Upper lobe of left lung (tissue), 4 donors: ENCODE measurements around the gene LRP5.
"Not testable (repeated sequence)": the region's sequence is repeated elsewhere in the genome, so short reads cannot be mapped to it uniquely, and the experiment has no call there.

Source experiments
- CTCF ChIP-seq, 6 experiments: fragments of 450-650 bp in 4 of 6; fragments of 200-600 bp in 2 of 6; sonication (generic) in 2 of 6; IDR thresholded peaks; one replicate each; pipeline ENCODE4 v1.5.1; 2016 to 2019; ENCODE audit warnings: antibody characterized with exemption in 6 of 6
- EP300 ChIP-seq, 4 donors: sonication (generic); formaldehyde crosslinking; IDR thresholded peaks; one replicate each; pipeline ENCODE4 v1.5.1; 2017; ENCODE audit warnings: antibody characterized with exemption in 4 of 4, control low read depth in 2 of 4
- POLR2A ChIP-seq, 4 donors: fragments of 450-650 bp; IDR thresholded peaks; one replicate each; pipeline ENCODE4 v1.5.1; 2016 to 2017; ENCODE audit warnings: antibody characterized with exemption in 4 of 4, mild to moderate bottlenecking in 2 of 4
- POLR2AphosphoS5 ChIP-seq, 2 donors: sonication (generic); formaldehyde crosslinking; IDR thresholded peaks; one replicate each; pipeline ENCODE4 v1.5.1; 2017; ENCODE audit warnings: antibody characterized with exemption in 2 of 2

GRCh38 chr11:68458340-68458739 is 145.9 kb downstream of the LRP5 start:
- TF ChIP-seq CTCF, EP300, POLR2A, POLR2AphosphoS5 (IDR thresholded peaks at IDR 0.05): not testable (repeated sequence)
